Stimulated activated CD4-positive, alpha-beta T cell treated with anti-CD3 and anti-CD28 coated beads, TNF-alpha, amount 100 ng/mL, for 4 hours (primary cell): ENCODE results near the gene QRICH1.

Source experiments
- DNase-seq, 3 experiments: peaks; one replicate each; pipeline ENCODE4 v3.0.0-alpha.2; 2020; ENCODE audit warnings: low read depth in 3 of 3

The QRICH1 gene

GRCh38 chr3:49032646-49033304 is 61.1 kb downstream of the QRICH1 start:
- no peak for DNase-seq

GRCh38 chr3:49030321-49030720 is 63.5 kb downstream of the QRICH1 start:
- no peak for DNase-seq

- no peak for DNase-seq
Measured at GRCh38 chr3:49029563-49029884, 64.3 kb downstream of the QRICH1 start.

GRCh38 chr3:49028673-49029562 is 65.0 kb downstream of the QRICH1 start, which contains the start of gene IMPDH2:
TSS of gene IMPDH2 (minus strand) at chr3:49029398. CDS start at chr3:49029350, 48 bp downstream.
- peak; percentile 88 to 91 (median 90) for DNase-seq

- DNase-seq: no peak
Measured at GRCh38 chr3:49028298-49028672, 65.6 kb downstream of the QRICH1 start.

GRCh38 chr3:49027634-49028033 is 66.2 kb downstream of the QRICH1 start:
- no peak for DNase-seq

GRCh38 chr3:49026536-49026935 is 67.3 kb downstream of the QRICH1 start:
- no peak for DNase-seq

- no peak for DNase-seq
Measured at GRCh38 chr3:49025793-49026520, 67.9 kb downstream of the QRICH1 start.

GRCh38 chr3:49025005-49025792 is 68.7 kb downstream of the QRICH1 start:
- no peak for DNase-seq

- no peak for DNase-seq
Measured at GRCh38 chr3:49024449-49024848, 69.4 kb downstream of the QRICH1 start.

GRCh38 chr3:49023775-49024174 is 70.1 kb downstream of the QRICH1 start:
- no peak for DNase-seq

- DNase-seq: no peak
Measured at GRCh38 chr3:49022688-49023171, 71.1 kb downstream of the QRICH1 start.

GRCh38 chr3:49021813-49022687 is 71.8 kb downstream of the QRICH1 start, which contains the start of gene NDUFAF3:
TSS of gene NDUFAF3 (plus strand) at chr3:49022121. CDS start at chr3:49022145, 24 bp downstream.
- peak; percentile 81 to 88 (median 83) for DNase-seq

GRCh38 chr3:49021213-49021812 is 72.6 kb downstream of the QRICH1 start:
- peak; percentile 95 to 98 (median 98) for DNase-seq

- DNase-seq: no peak
Measured at GRCh38 chr3:49020330-49021212, 73.3 kb downstream of the QRICH1 start.

- no peak for DNase-seq
Measured at GRCh38 chr3:49019941-49020329, 73.9 kb downstream of the QRICH1 start.

- no peak for DNase-seq
Measured at GRCh38 chr3:49018707-49019006, 75.2 kb downstream of the QRICH1 start.

- DNase-seq: peak; percentile 17 to 48 (median 33)
Measured at GRCh38 chr3:49017971-49018706, 75.7 kb downstream of the QRICH1 start, which contains the start of gene DALRD3. TSS of gene DALRD3 (minus strand) at chr3:49018580. CDS start at chr3:49018564, 16 bp downstream.
